Hematopoietic multipotent progenitor cell treated with erythropoietin and hydrocortisone succinate and interleukin-3 and kit ligand, for 17 days (in vitro differentiated cells): ENCODE results near the gene METAP1D.
"Not testable (repeated sequence)": the region's sequence is repeated elsewhere in the genome, so short reads cannot be mapped to it uniquely, and the experiment has no call there.

Experiments used
- DNase-seq: peaks from one replicate; pipeline ENCODE4 v3.0.0-alpha.2; 2015; ENCODE audit warnings: low spot score

The METAP1D gene

DNA sequence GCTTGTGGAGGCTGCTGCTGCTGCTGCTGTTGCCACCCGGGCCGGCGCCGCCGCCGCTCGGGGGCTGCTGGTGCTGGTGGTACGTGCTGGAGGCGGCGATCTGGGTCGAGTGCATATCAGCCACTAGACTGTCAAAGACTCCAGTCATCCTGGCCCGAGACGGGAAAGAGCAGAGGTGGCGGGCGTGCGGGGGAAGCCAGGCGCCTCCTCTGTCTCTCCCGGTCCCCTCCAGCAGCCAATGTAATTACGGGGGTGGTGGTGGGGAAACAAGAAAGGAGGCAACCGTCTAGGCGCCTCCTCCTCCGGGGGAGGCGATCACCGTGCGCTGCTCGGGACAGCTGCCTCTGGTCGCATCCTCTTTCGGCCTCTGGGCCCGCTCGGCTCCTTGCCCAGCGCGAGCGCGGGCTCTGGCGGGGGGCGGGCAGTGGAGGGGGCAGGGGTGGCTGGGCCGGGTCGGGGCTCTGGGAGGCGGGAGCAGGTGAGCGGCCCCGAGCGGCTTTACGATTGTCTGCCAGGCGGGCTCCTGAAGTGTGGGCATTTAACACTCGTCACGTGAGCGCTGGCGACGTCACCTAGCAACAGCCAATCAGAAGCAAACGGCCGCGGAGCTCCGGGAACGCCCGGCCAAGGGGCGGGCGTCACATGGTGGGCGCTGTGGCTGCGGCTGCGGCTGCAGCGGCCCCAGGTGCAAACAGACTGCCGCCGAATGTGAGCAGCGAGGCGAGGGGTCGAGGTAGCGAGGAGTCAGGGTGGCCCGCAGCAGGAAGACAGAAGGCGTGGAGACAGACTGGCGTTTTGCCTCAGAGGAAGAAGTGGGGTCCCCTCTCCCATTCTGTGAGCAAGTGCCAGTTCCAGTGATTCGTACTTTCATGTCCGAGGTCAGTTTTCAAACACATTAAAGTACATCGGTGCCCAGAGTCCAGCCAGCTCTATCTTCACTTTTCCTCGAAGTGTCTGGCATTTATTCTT lies 102.9 kb downstream of the METAP1D start, which contains the start of gene DLX2:
TSS of gene DLX2 (minus strand) at position 510 of the 969 bp plus-strand sequence. CDS start at position 148, 362 bp downstream.
- peak; percentile 89 for DNase-seq

- DNase-seq = peak; percentile 79
These were observed 103.9 kb downstream of the METAP1D start for GRCh38 chr2:172103471-172104272.

- no peak for DNase-seq
These were observed 105.8 kb downstream of the METAP1D start for GRCh38 chr2:172105471-172106107.

DNA sequence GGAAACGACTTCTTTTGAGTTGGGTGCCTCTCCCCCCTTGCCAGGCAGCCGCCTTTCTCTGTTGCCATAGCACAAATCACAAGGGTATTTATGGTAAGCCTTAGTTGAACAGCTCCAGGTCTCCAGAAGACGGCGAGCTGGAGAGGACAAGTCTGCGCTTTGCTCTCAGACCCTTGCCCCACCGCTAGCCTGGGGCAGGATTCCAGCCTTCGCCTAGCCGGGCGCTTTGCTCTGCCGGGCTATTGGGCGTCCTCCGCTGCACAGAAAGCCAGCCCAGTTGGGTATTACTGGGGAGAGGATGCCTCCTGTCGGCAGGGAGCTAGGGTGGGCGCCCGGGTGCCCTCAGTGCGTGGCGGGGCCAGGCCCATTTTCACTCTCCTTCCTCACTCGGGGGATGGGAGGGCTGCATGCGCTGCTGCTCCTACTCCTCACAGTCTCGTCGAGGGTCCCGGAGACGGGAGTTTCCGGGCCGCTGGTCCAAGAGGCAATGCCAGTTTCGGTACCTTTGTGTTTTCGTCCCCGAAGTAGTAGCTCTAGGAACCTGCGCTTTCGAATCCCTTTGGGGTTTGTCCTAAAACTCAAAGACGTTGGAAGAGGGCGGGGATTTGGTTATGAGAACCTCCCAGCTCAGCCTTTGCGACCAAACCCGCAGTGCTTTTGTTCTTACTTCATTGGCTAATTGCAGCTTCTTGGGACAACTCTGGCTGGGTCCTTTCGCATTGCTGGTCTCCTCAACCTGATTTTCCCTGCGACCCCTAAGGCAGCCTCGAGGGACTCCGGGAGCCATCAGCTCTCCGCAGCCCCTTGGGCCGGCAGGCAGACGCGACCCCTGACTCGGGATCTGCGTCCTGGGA lies 106.6 kb downstream of the METAP1D start:
- DNase-seq = peak; percentile 41

- no peak for DNase-seq
These were observed 108.2 kb downstream of the METAP1D start for GRCh38 chr2:172107690-172108586.

- no peak for DNase-seq
These were observed 108.8 kb downstream of the METAP1D start for GRCh38 chr2:172108587-172108930.

DNA sequence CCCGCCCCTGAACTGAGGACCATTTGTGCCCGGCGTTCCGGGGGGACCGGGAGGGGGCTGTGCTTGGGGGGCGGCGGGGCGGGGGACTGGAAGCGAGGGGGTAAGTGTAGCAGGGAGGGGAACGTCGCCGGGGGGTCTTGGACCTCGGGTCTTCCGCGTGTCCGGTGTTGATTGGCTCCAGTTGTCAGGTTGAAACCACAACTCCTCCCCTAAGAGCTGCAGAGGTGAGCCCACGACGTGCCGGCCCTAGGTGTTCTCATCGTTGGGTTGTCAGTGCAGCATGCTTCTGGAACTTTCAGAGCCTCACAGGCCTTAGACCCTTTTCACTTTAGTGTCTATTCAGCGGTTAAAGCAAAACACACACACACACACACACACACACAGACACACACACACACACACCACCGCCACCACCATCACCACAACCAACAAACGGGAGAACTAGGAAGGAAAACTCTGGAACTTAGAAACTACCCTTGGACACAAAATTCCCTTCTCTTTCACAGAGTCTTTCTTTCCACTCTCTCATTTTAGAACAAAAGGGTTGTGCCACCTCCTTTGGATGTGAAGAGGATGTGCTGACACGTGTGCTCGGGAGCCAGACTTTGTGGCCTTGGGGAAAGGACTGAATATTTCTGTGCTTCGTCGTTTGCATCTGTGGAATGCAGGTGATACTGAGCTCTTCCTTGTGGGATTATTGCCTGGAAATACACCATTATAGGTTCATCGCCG lies 109.7 kb downstream of the METAP1D start:
- DNase-seq = no peak

DNA sequence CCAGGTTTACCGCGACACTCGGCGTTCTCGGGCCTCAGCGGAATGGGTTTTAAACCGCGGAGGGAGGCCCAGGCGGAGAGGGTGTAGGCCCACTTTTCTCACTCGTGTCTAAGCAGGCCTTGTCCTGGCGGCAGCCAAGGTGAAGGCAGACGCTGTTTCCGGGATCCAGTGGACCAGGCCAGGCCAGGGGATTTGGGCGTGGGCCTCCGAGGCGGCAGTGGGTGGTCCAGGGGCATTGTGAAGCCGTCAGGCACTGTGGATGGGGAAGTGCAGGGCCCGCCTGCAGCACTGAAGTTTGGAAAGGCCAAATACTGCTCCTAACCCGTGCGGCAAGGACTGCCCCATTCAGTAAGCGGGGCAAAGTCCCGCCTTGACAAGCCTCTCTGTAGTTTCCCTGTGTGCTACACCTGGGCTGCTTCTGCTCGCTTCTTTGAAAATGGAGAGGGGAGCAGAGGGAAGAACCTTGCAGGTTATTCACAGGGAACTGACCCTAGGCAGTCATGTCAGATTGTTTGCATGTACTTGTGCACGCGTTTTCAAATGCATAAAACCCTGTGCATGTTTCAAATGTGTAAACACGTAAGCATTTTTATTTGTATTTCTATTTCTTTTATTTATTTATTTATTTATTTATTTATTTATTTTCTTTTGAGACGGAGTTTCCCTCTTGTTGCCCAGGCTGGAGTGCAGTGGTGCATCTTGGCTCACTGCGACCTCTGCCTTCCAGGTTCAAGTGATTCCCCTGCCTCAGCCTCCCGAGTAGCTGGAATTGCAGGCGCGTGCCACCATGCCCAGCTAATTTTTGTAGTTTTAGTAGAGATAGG lies 110.4 kb downstream of the METAP1D start:
- no peak for DNase-seq

- DNase-seq = peak; percentile 24
These were observed 113.9 kb downstream of the METAP1D start for GRCh38 chr2:172113617-172114016.

GRCh38 chr2:172114176-172114575 lies 114.4 kb downstream of the METAP1D start:
- not testable (repeated sequence) for DNase-seq

GRCh38 chr2:172114579-172114978 lies 114.8 kb downstream of the METAP1D start:
- no peak for DNase-seq

DNA sequence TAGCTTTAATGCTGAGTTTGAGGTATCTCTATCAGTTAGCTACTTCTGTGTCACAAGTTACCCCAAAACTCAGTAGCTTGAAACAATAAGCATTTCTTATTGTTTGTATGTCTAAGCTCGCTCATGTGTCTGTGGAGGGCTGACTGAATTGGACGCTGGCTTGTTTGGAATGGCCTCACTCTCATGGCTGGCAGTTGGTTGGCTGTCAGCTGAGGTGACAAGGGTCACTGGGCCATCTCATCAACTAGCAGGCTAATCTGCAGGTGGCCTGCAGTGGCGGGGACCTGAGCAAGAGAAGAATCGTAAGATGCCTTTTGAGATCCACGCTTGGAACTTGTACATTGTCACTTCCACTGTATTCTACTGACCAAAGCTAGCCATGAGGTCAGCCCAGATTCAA lies 116.4 kb downstream of the METAP1D start:
- DNase-seq = no peak

- no peak for DNase-seq
These were observed 119.3 kb downstream of the METAP1D start for GRCh38 chr2:172119089-172119488.

GRCh38 chr2:172120118-172120517 lies 120.4 kb downstream of the METAP1D start:
- DNase-seq = no peak

DNA sequence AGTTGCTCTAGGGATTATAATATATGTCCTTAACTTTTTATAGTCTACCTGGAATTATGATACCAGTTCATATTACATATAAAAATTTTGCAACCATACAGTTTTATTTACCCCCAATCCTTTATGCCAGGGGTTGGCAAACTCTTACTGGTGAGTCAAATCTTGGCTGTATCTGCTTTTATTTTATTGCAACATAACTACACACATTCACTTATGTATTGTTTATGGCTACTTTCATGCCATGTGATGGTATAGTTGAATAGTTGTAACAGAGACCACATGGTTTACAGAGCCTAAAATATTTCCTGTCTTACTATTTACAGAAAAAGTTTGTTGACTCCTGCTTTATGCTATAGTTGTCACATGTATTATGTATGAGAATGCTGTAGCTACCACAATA lies 128.7 kb downstream of the METAP1D start:
- no peak for DNase-seq

DNA sequence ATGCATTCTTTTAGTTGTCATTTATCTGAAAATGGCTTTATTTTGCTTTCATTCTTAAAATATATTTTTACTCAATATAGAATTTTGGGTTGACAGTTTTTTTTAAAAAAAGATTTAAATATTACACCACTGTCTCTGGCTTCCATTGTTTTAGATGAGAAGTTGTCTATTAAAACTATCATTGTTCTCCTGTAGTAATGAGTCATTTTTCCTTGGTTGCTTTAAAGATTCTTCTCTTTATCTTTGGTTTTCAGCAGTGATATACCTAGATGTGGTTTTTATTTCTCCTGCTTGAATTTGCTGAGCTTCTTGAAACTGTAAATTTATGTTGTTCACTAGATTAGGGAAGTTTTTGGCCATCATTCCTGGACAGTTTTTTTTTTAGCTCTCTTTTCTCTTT lies 129.7 kb downstream of the METAP1D start:
- no peak for DNase-seq
